Gastrocnemius medialis (tissue), 4 donors: Measurements from ENCODE around the gene RHOT1. TPM values are rescaled to one million over a fixed set of nuclear protein-coding genes. Genes with fewer than 3 reads are reported as not detected.
"Not testable (repeated sequence)": the region's sequence is repeated elsewhere in the genome, so short reads cannot be mapped to it uniquely, and the experiment has no call there.

Experiments used
- ATAC-seq, 2 donors: fragments of 150-250 bp; one replicate each; pipeline ENCODE4 v1.9.1; 2016
- DNase-seq, 2 donors: peaks; one replicate each; pipeline ENCODE4 v3.0.0-alpha.2; 2019
- H3K27ac ChIP-seq, 4 donors: fragments of 200-600 bp; sonication (generic); 1 replicate in 1 of 4; 2 replicates in 3 of 4; pipeline ENCODE4 v1.5.1; 2016 to 2018; ENCODE audit warnings: mild to moderate bottlenecking in 2 of 4, moderate library complexity in 1 of 4
- H3K27me3 ChIP-seq, 3 donors: fragments of 200-600 bp; sonication (generic) in 2 of 3; 1 replicate in 1 of 3; 2 replicates in 2 of 3; pipeline versions ENCODE4 v1.5.1 to v1.6.0; 2016 to 2019; ENCODE audit warnings: mild to moderate bottlenecking in 1 of 3, moderate library complexity in 1 of 3
- H3K36me3 ChIP-seq, 2 donors: fragments of 200-600 bp; sonication (generic) in 1 of 2; one replicate each; pipeline ENCODE4 v1.5.1; 2017 to 2018
- H3K4me1 ChIP-seq, 2 donors: fragments of 200-600 bp; sonication (generic) in 1 of 2; one replicate each; pipeline ENCODE4 v1.5.1; 2016 to 2017; ENCODE audit warnings: mild to moderate bottlenecking in 2 of 2
- H3K4me3 ChIP-seq, 4 donors: fragments of 200-600 bp; sonication (generic) in 3 of 4; 1 replicate in 1 of 4; 2 replicates in 3 of 4; pipeline ENCODE4 v1.5.1; 2016 to 2019; ENCODE audit warnings: mild to moderate bottlenecking in 2 of 4
- H3K9me3 ChIP-seq, 3 donors: fragments of 200-600 bp; sonication (generic) in 2 of 3; 1 replicate in 1 of 3; 2 replicates in 2 of 3; pipeline ENCODE4 v1.5.1; 2016 to 2019
- CTCF ChIP-seq, 5 experiments: fragments of 450-650 bp in 3 of 5; fragments of 200-600 bp in 2 of 5; sonication (generic) in 2 of 5; IDR thresholded peaks in 4 of 5; conservative IDR thresholded peaks in 1 of 5; 1 replicate in 4 of 5; 2 replicates in 1 of 5; pipeline ENCODE4 v1.5.1; 2016 to 2019; ENCODE audit warnings: antibody characterized with exemption in 5 of 5, mild to moderate bottlenecking in 3 of 5, moderate library complexity in 3 of 5
- POLR2A ChIP-seq, 2 donors: fragments of 450-650 bp; IDR thresholded peaks; one replicate each; pipeline ENCODE4 v1.6.1; 2017; ENCODE audit warnings: antibody characterized with exemption in 2 of 2, mild to moderate bottlenecking in 2 of 2, moderate library complexity in 2 of 2
- in situ Hi-C, 4 donors: fragments of 200-750 bp; cut with MboI; loops; one replicate each; pipeline versions ENCODE4 v1.15.0 to v1.8.0; 2017; ENCODE audit warnings: low sequenced_read_pairs in 4 of 4
- intact Hi-C: fragments of 100-400 bp; cut with DNase I; formaldehyde crosslinking; loops from one replicate; pipeline ENCODE4 v1.15.1; 2023; ENCODE audit warnings: low total_unique reads
- total RNA-seq, 4 donors: library from RNA; depleted of rRNA; stranded (reverse); fragments of >200 nt; gene quantifications; one replicate each; pipeline versions ENCODE4 v1.1.0 to v1.2.3, GENCODE V29; 2016

RHOT1 gene
- total RNA-seq, 4 donors from 2014 or later: 30.8 to 67.5 (median 36.2) TPM

- H3K27ac ChIP-seq: peak overlapping the region; percentile 89 to 98 (median 92)
These were observed 1.2 kb downstream of the RHOT1 start for GRCh38 chr17:32143527-32143870.

GRCh38 chr17:32144442-32144841 is 2.1 kb downstream of the RHOT1 start:
- H3K4me1 ChIP-seq: peaks cover 32% of the 10 kb centered on the region in 2 donors
- H3K36me3 ChIP-seq, H3K4me3 ChIP-seq, DNase-seq, ATAC-seq, H3K27me3 ChIP-seq, H3K9me3 ChIP-seq: not testable (repeated sequence)
- intact Hi-C loops (loop anchor here (5.0 kb wide), 1 partner anchor 1667 kb away; the partner anchor contains the start of gene GOSR1), in situ Hi-C loops (loop anchor here in 2 of 4 donors (5.0 to 10.0 kb wide), 2 partner anchors 130 to 137 kb away; partner anchors contain the start of gene LRRC37B (in 1 of the 2))
- peak overlapping the region; percentile 89 to 98 (median 92) for H3K27ac ChIP-seq

More at GRCh38 chr17:32143527-32143870, 1.2 kb downstream of the RHOT1 start:
- Histone ChIP-seq H3K36me3 (no peaks in the 10 kb centered on the region), H3K27me3 (no peaks in the 10 kb centered on the region), H3K4me3 (peak overlapping the region; percentile 71 to 96 (median 88)), H3K9me3 (no peaks in the 10 kb centered on the region), H3K4me1 (peaks cover 24 to 31% of the 10 kb centered on the region in 2 donors)
- in situ Hi-C loops (loop anchor here in 2 of 4 donors (5.0 to 10.0 kb wide), 2 partner anchors 129 to 136 kb away; partner anchors contain the start of gene LRRC37B (in 1 of the 2)), intact Hi-C loops (loop anchor here (2.0 to 5.0 kb wide), 2 partner anchors 137 to 1666 kb away; partner anchors contain the start of genes GOSR1 and LRRC37B)
- TF ChIP-seq CTCF (IDR thresholded peaks at IDR 0.05 in 4 of 5, conservative IDR thresholded peaks at IDR 0.05 in 1 of 5) (no peak), POLR2A (IDR thresholded peaks at IDR 0.05) (no peak)
- DNase-seq (no peak), ATAC-seq (peak in 1 of 2 donors; percentile 19)

- H3K27ac ChIP-seq: peak overlapping the region in 1 of 4 donors; percentile 32
- H3K36me3 ChIP-seq: peaks cover 0 to 10% of the 10 kb centered on the region in 2 donors
- TF ChIP-seq CTCF (IDR thresholded peaks at IDR 0.05 in 4 of 5, conservative IDR thresholded peaks at IDR 0.05 in 1 of 5) (no peak), POLR2A (IDR thresholded peaks at IDR 0.05) (no peak)
- H3K4me1 ChIP-seq: peaks cover 38 to 41% of the 10 kb centered on the region in 2 donors
- ATAC-seq (no peak), DNase-seq (no peak)
- H3K4me3 ChIP-seq: no peak overlapping the region
- no peaks in the 10 kb centered on the region for H3K9me3 ChIP-seq
- H3K27me3 ChIP-seq: no peaks in the 10 kb centered on the region
- in situ Hi-C loops (loop anchor here in 1 of 4 donors (10.0 kb wide), 1 partner anchor 134 kb away; no protein-coding TSS in a partner anchor), intact Hi-C loops (no loop called here)
These were observed 6.0 kb downstream of the RHOT1 start for GRCh38 chr17:32148351-32148750.

- Histone ChIP-seq H3K36me3 (peaks cover 0 to 25% of the 10 kb centered on the region in 2 donors), H3K27me3 (no peaks in the 10 kb centered on the region), H3K4me3 (no peak overlapping the region), H3K9me3 (no peaks in the 10 kb centered on the region), H3K27ac (peak overlapping the region in 2 of 4 donors; percentile 65 to 68), H3K4me1 (peaks cover 21 to 32% of the 10 kb centered on the region in 2 donors)
- in situ Hi-C loops (no loop called here), intact Hi-C loops (no loop called here)
- TF ChIP-seq POLR2A (IDR thresholded peaks at IDR 0.05) (no peak), CTCF (IDR thresholded peaks at IDR 0.05 in 4 of 5, conservative IDR thresholded peaks at IDR 0.05 in 1 of 5) (no peak)
- no peak for ATAC-seq
- DNase-seq: no peak
These were observed 8.1 kb downstream of the RHOT1 start for GRCh38 chr17:32150358-32150757.

- ATAC-seq (peak; percentile 52 to 72), DNase-seq (no peak)
- H3K27ac ChIP-seq: peak overlapping the region; percentile 37 to 68 (median 60)
- intact Hi-C loops (no loop called here), in situ Hi-C loops (no loop called here)
- no peak for TF ChIP-seq POLR2A (IDR thresholded peaks at IDR 0.05)
- no peak for TF ChIP-seq CTCF (IDR thresholded peaks at IDR 0.05 in 4 of 5, conservative IDR thresholded peaks at IDR 0.05 in 1 of 5)
- peaks cover 0 to 28% of the 10 kb centered on the region in 2 donors for H3K36me3 ChIP-seq
- no peak overlapping the region for H3K4me3 ChIP-seq
- H3K27me3 ChIP-seq: no peaks in the 10 kb centered on the region
- H3K4me1 ChIP-seq: peaks cover 36 to 38% of the 10 kb centered on the region in 2 donors
- no peaks in the 10 kb centered on the region for H3K9me3 ChIP-seq
These were observed 9.8 kb downstream of the RHOT1 start for GRCh38 chr17:32152130-32152529.
